A549 treated with GW870086 at 1 μM for 4 hours (cell line): ENCODE results near the gene ZNF107. TPM values are rescaled to one million over a fixed set of nuclear protein-coding genes. Genes with fewer than 3 reads are reported as not detected.

Source experiments
- total RNA-seq: library from RNA; stranded (reverse); fragments of 200-300 nt; extraction: Qiagen RNA extraction; gene quantifications from 5 replicates; pipeline ENCODE4 v1.2.3, GENCODE V29; 2022; ENCODE audit warnings: low read depth

The ZNF107 gene
- 1.7 to 3.5 TPM (median 2.4 TPM) in 5 replicates for total RNA-seq

DNA sequence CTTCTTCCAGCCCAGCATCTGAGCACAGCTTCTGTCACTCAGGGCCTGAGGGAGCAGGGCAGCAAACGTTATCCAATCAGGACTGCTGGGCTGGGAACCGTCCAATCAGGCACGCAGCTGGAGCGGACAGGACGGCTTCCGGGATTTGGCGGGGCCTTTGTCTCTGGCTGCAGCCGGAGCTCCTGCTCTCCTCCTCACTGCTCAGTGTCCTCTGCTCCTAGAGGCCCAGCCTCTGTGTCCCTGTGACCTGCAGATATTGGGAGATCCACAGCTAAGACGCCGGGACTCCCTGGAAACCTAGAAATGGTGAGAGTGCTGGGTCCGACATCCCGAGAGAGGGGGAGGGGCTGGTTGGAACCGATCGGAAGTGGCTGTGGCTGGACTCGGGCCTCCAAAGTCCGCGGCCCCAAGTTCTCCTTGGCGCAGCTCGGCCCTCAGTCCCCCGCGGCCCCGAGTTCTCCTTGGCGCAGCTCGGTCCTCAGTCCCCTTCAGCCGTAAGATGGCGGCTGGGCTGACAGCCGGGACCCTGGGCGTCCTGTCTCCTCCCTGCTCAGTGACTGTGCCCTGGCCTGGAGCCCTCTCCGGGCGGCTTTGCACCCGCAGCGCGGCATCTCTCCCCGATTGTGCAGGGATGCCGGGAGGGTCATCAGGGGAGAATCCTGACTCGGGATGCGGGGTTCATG, at the start of gene ZNF107:
TSS of gene ZNF107 (plus strand) at position 154 of the 683 bp plus-strand sequence. CDS start at position 304, 150 bp downstream.

Other genes with a start within 250 kb of the ZNF107 start
- 1.2 to 2.6 TPM (median 2.3 TPM) in 5 replicates for gene ZNF680, start 103.1 kb upstream of the ZNF107 start, total RNA-seq
- gene ZNF138, start 128.3 kb downstream of the ZNF107 start, total RNA-seq: 2.7 to 3.9 TPM (median 2.9 TPM) in 5 replicates
- gene ZNF273, start 237.1 kb downstream of the ZNF107 start, total RNA-seq: 1.6 to 2.8 TPM (median 2.5 TPM) in 5 replicates